Skeletal muscle satellite cell (primary cell): Measurements from ENCODE around the gene CBLN3.
"Not testable (repeated sequence)": the region's sequence is repeated elsewhere in the genome, so short reads cannot be mapped to it uniquely, and the experiment has no call there.

ENCODE experiments used
- H3K27me3 ChIP-seq: 2 replicates; pipeline ENCODE4 v1.7.0; 2013; ENCODE audit warnings: low read length; ENCODE audit not compliant: control insufficient read depth, insufficient read depth
- H3K36me3 ChIP-seq: 2 replicates; pipeline ENCODE4 v1.7.0; 2013; ENCODE audit warnings: mild to moderate bottlenecking, control low read depth, low read length; ENCODE audit not compliant: insufficient read depth
- H3K4me1 ChIP-seq: 2 replicates; pipeline ENCODE4 v1.7.0; 2013; ENCODE audit warnings: low read length; ENCODE audit not compliant: control insufficient read depth, insufficient read depth
- H3K4me2 ChIP-seq: 2 replicates; pipeline ENCODE4 v1.7.0; 2013; ENCODE audit warnings: mild to moderate bottlenecking, low read length
- H3K4me3 ChIP-seq: 2 replicates; pipeline ENCODE4 v1.7.0; 2013; ENCODE audit warnings: low read length
- H3K9ac ChIP-seq: 2 replicates; pipeline ENCODE4 v1.7.0; 2013; ENCODE audit warnings: mild to moderate bottlenecking, low read depth, low read length, moderate library complexity
- H3K9me3 ChIP-seq: replicated peaks from 2 replicates; pipeline ENCODE4 v1.7.0; 2013; ENCODE audit warnings: mild to moderate bottlenecking, control low read depth, low read length

Gene CBLN3

GRCh38 chr14:24456980-24457379, 27.5 kb upstream of the CBLN3 start:
- Histone ChIP-seq H3K9me3 (no peaks in the 10 kb centered on the region), H3K36me3 (no peaks in the 10 kb centered on the region), H3K4me1 (no peaks in the 10 kb centered on the region), H3K9ac (no peak overlapping the region), H3K4me3 (no peak overlapping the region), H3K27me3 (no peaks in the 10 kb centered on the region), H3K4me2 (no peak overlapping the region)

- not testable (repeated sequence) for H3K36me3 ChIP-seq, H3K4me1 ChIP-seq, H3K27me3 ChIP-seq, H3K9ac ChIP-seq, H3K9me3 ChIP-seq, H3K4me2 ChIP-seq, H3K4me3 ChIP-seq
These were observed 21.4 kb upstream of the CBLN3 start for GRCh38 chr14:24450828-24451227.

GRCh38 chr14:24443053-24443665, 13.7 kb upstream of the CBLN3 start:
- Histone ChIP-seq H3K9ac (peak overlapping the region; percentile 94), H3K4me1 (peaks cover 12% of the 10 kb centered on the region), H3K36me3 (peaks cover 28% of the 10 kb centered on the region), H3K4me2 (peak overlapping the region; percentile 89), H3K4me3 (peak overlapping the region; percentile 79), H3K9me3 (no peaks in the 10 kb centered on the region), H3K27me3 (no peaks in the 10 kb centered on the region)

- H3K36me3 ChIP-seq, result peaks cover 35% of the 10 kb centered on the region
- H3K4me2 ChIP-seq, result peak within 1 kb of the TSS; percentile 94
- peak within 1 kb of the TSS; percentile 94 for H3K9ac ChIP-seq
- no peaks in the 10 kb centered on the region for H3K27me3 ChIP-seq
- H3K4me3 ChIP-seq, result peak within 1 kb of the TSS; percentile 79
- no peaks in the 10 kb centered on the region for H3K9me3 ChIP-seq
- H3K4me1 ChIP-seq, result peaks cover 12% of the 10 kb centered on the region
These were observed 13.0 kb upstream of the CBLN3 start, which contains the start of gene SDR39U1 for GRCh38 chr14:24442240-24443052. SDR39U1 (minus strand) TSS chr14:24442776; CDS start chr14:24442769, 7 bp downstream.

- H3K36me3 ChIP-seq, result peaks cover 41% of the 10 kb centered on the region
- no peaks in the 10 kb centered on the region for H3K9me3 ChIP-seq
- peak overlapping the region; percentile 79 for H3K4me3 ChIP-seq
- no peaks in the 10 kb centered on the region for H3K27me3 ChIP-seq
- peak overlapping the region; percentile 94 for H3K9ac ChIP-seq
- peak overlapping the region; percentile 94 for H3K4me2 ChIP-seq
- peaks cover 12% of the 10 kb centered on the region for H3K4me1 ChIP-seq
These were observed 12.4 kb upstream of the CBLN3 start for GRCh38 chr14:24441904-24442239.

GRCh38 chr14:24441485-24441884, 12.0 kb upstream of the CBLN3 start:
- peak overlapping the region; percentile 79 for H3K4me3 ChIP-seq
- no peaks in the 10 kb centered on the region for H3K9me3 ChIP-seq
- H3K4me1 ChIP-seq, result peaks cover 13% of the 10 kb centered on the region
- no peaks in the 10 kb centered on the region for H3K27me3 ChIP-seq
- H3K9ac ChIP-seq, result peak overlapping the region; percentile 94
- H3K36me3 ChIP-seq, result peaks cover 42% of the 10 kb centered on the region
- H3K4me2 ChIP-seq, result peak overlapping the region; percentile 94

GRCh38 chr14:24440606-24441399, 11.3 kb upstream of the CBLN3 start:
- H3K9ac ChIP-seq, result peak overlapping the region; percentile 94
- H3K9me3 ChIP-seq, result no peaks in the 10 kb centered on the region
- H3K27me3 ChIP-seq, result no peaks in the 10 kb centered on the region
- peak overlapping the region; percentile 79 for H3K4me3 ChIP-seq
- H3K4me1 ChIP-seq, result peaks cover 18% of the 10 kb centered on the region
- H3K36me3 ChIP-seq, result peaks cover 47% of the 10 kb centered on the region
- H3K4me2 ChIP-seq, result peak overlapping the region; percentile 94

- no peak overlapping the region for H3K4me3 ChIP-seq
- H3K4me2 ChIP-seq, result peak overlapping the region; percentile 14
- no peaks in the 10 kb centered on the region for H3K27me3 ChIP-seq
- no peak overlapping the region for H3K9ac ChIP-seq
- H3K36me3 ChIP-seq, result peaks cover 48% of the 10 kb centered on the region
- no peaks in the 10 kb centered on the region for H3K9me3 ChIP-seq
- peaks cover 18% of the 10 kb centered on the region for H3K4me1 ChIP-seq
These were observed 10.6 kb upstream of the CBLN3 start for GRCh38 chr14:24439830-24440605.

GRCh38 chr14:24439257-24439656, 9.8 kb upstream of the CBLN3 start:
- Histone ChIP-seq H3K9ac (no peak overlapping the region), H3K4me3 (no peak overlapping the region), H3K4me2 (no peak overlapping the region), H3K27me3 (no peaks in the 10 kb centered on the region), H3K36me3 (peaks cover 48% of the 10 kb centered on the region), H3K9me3 (no peaks in the 10 kb centered on the region), H3K4me1 (peaks cover 18% of the 10 kb centered on the region)

GRCh38 chr14:24438223-24439097, 9.0 kb upstream of the CBLN3 start:
- Histone ChIP-seq H3K9ac (no peak overlapping the region), H3K9me3 (no peaks in the 10 kb centered on the region), H3K4me1 (peaks cover 18% of the 10 kb centered on the region), H3K36me3 (peaks cover 56% of the 10 kb centered on the region), H3K27me3 (no peaks in the 10 kb centered on the region), H3K4me2 (no peak overlapping the region), H3K4me3 (no peak overlapping the region)
